Raji (cell line): Measurements from ENCODE around the gene GATB.

Experiments
- POLR2A ChIP-seq: IDR thresholded peaks from 2 replicates; pipeline ENCODE4 v1.6.1; 2011; ENCODE audit warnings: low read depth, low read length, control low read depth; ENCODE audit not compliant: insufficient read depth

Gene GATB

GRCh38 chr4:151766691-151767090, 5.9 kb upstream of the GATB start:
- no peak for TF ChIP-seq POLR2A

DNA sequence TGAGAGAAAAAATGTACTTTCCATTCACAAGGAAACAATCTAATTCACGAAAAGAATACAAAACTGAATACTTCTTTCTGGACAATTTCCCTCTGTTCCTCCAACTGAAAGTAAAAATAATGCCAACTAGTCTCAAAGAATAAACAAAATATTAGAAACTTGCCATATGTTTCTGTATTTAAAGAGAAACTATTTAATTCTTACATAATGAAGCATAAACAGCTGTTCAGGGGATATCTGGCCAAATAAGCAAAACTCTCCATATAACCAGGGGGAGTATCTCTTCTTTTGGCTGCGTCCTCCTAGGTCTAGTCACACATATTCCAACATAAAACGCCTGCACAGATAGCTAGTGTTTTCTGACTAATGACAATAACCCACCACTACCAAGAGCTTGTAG, 805 bp downstream of the GATB start:
- no peak for TF ChIP-seq POLR2A

GRCh38 chr4:151753056-151753455, 7.8 kb downstream of the GATB start:
- no peak for TF ChIP-seq POLR2A

GRCh38 chr4:151750156-151750555, 10.7 kb downstream of the GATB start:
- TF ChIP-seq POLR2A: no peak

DNA sequence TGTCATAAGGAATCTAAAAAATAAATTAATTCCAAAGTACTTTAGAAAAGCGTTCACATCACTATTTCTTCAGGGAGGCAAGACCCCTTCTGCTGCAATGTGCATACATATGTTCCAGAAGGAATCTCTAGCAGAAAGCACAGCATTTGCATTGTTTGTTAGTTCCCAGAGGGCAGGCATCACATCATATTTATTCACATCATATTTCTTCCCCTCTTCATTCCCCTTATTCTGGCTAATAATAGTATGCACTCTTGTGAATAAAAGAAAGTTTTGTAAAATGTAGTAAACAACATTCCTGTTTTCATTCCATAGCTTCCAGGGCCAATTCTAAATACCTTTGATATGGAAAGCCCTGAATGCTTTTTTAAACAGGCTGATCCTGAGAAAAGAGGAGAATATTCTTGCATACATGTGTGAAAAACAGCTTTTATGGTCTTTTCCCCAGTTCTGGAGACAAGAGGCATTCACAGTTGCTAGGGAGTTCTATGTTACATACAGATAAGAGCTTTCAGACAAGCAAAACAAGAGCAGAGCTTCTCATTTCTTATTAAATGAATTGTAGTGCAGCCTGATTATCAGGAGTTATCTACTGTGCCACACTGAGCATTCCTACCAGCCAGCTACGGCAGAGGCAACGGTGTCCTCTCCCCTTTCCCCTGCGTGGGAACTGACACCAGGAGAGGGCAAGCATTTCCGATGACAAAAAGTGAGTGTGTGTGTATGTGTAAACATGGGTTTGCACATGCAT, 15.2 kb downstream of the GATB start:
- TF ChIP-seq POLR2A: no peak

- no peak for TF ChIP-seq POLR2A
These were observed 16.2 kb downstream of the GATB start for GRCh38 chr4:151744614-151745013.

DNA sequence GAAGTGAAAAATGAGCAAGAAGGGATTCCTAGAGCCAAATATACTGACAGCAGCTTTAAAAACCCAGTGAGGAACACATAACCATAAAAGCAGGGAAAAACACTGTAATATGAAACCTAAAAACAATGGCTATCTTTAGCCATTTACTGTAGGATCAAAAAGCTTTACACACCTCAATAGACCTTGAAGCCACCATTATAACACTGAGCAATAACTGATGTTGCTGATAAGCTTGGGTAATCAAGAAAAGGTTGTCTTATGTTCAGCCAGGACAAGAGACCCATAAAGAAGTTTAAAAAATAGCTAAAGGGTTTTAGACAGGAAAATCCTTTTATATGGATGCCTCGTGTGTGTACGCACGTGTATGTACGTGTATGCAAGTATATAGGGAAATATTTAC, 16.9 kb downstream of the GATB start:
- TF ChIP-seq POLR2A: no peak

DNA sequence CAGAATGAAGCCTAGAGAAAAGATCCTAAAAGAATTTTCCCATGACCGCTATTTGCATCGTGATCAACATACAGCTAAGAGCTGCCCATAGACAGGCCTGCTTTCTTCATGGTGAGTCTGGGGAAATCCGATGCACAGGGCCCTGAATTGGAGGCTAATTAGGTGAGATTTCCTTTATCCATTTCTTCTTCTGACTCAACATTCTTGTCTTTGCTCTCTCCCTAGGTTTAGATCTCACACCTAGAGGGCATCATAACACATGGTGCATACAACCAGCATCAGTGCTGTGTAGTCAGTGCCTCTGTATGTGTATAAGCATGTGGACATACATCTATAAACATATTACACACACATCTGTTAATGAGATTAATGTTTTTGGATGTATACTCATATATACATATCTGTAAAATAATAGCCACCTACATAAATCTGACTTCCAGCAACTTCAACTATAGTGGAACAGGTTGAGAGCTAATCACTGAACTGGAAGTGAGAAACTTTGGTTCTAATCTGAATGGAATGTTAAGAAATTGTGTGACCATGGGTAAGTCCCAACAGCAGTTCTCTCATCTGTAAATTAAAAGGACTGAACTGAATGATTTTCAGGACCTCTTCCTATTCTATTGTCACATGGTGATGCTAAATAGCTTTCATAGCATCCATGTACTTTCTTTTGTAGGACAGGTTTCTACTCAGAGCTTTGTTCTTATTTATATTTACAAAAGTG, 17.5 kb downstream of the GATB start:
- TF ChIP-seq POLR2A: no peak

DNA sequence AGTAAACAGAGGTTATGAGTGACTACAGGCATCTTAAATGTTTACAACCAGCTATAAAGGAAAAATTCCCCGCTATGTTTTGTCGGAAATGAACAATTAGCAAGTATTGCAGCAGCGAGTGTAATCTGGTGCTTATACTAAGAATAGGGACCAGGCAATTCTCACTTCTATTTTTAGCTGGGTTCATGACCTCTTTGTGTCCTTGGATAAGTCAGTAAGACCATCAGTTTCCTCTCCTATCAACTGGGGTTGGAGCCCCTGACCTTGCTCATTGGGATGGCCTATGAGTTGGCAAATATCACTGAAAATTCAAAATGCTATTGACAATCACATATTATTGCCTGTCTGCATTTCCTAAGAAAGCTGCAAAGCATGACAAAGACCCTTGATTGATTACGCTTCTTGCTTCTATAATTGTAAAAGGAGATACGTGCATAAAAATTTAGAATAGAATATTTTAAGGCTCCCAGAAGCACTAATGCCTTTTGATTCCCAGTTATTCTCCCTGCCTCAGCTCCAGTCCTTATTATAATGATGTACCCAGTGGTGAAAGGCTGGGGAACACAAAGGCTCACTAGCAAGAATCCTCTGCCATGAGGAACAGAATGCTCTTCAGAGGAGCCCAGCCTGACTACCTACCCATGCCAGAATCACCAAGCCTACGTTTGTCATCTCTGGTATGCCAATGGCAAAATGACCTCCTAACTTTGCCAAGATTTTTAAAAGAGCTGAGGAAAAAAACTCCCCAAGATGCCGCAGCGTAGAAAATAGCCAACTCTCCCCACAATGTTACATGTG, 21.9 kb downstream of the GATB start:
- TF ChIP-seq POLR2A: no peak

DNA sequence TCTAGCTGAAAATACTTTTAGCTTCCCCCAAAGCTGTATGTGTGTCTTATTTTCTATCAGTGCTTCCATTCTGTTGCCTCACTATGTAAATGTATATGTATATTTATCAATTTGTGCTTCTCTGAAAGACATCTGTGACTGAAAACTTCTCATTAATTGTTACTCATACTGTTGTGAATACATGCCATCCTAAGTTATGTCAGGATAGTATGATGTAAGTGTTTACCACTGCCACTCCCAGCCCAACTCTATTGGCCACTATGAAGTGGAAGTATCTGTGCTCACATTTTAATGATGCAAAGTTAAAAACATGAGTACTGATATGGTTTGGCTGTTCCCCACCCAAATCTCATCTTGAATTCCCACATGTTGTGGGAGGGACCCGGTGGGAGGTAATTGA, 24.4 kb downstream of the GATB start:
- TF ChIP-seq POLR2A: no peak

GRCh38 chr4:151729731-151730559, 30.9 kb downstream of the GATB start:
- TF ChIP-seq POLR2A: no peak

- no peak for TF ChIP-seq POLR2A
These were observed 32.1 kb downstream of the GATB start for GRCh38 chr4:151728679-151729078.

- no peak for TF ChIP-seq POLR2A
These were observed 32.8 kb downstream of the GATB start for GRCh38 chr4:151728006-151728405.

DNA sequence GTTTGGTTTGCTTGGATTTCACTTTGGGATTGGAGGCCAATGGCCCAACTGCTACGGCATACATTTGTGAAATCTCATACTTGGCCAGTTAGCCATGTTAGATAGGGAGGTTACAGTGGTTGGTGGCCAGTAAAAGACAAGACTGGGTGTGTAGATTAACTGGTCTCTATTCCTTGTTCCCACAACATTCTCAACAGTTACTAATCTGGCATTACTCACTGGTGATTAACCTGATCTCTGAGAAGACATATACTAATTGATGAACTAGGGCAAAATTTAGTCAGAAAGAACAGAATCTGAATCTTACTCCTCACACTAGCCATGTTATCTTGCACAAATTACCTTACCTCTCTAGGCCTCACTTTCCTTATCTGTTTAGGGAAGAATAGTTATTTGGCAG, 33.4 kb downstream of the GATB start:
- TF ChIP-seq POLR2A: no peak

DNA sequence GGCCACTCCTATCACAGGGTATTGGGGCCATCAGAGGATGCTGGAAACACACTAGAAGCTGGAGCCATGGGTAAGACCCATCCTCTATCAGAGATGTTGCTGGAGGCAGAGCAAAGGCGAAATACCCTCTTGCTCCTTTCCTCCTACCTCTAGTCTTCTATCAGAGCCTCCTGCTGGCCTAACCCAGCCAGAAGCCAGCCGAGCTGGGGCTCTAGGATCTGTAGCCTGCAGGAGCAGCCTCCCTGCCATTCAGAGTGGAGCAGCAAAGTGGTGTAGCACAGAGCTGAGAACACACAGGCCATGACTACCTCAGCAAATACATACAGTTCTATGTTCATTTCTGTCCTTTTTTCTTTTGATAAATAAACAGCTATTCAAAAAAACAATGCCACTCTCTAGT, 35.7 kb downstream of the GATB start:
- no peak for TF ChIP-seq POLR2A
